Stimulated activated CD4-positive, alpha-beta T cell treated with anti-CD3 and anti-CD28 coated beads, Interleukin-4, amount 100 ng/mL, for 24 hours (primary cell): Measurements from ENCODE around the gene PALLD.
"Not testable (repeated sequence)": the region's sequence is repeated elsewhere in the genome, so short reads cannot be mapped to it uniquely, and the experiment has no call there.

Experiments used
- DNase-seq: peaks from one replicate; pipeline ENCODE4 v3.0.0-alpha.2; 2020

PALLD gene

DNA sequence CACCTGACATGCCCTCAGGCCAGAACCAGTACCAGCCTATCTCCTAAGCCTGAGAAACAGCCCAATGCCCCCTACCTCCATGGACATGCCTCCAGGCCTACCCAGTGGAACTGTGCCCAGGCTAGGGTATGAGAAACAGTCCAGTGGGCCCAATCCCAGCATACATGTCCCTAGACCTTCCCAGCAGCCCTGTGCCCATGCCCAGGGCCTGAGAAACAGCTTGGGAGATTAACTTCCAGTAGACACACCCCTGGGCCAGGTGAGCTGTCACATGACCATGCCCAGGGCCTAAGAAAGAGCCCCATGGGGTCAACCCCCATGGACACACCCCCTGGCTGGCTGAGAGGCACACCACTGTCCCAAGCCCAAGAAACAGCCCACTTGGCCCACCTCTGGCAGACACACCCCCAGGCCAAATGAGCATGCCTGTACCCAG lies 434.4 kb downstream of the PALLD start:
- DNase-seq, result no peak

- DNase-seq, result no peak
Measured at GRCh38 chr4:168932138-168932537, 435.3 kb downstream of the PALLD start.

DNA sequence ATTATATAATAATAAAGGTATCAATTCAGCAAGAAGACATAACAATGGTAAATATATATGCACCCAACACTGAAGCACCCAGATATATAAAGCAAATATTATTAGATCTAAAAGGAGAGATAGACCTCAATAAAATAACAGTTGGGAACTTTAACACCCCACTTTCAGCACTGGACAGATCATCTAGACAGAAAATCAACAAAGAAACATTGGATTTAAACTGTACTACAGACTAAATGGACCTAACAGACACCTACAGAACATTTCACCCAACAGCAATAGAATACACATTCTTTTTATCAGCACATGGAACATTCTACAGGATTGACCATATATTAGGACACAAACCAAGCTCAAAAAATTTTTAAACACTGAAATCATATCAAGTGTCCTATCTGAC lies 436.6 kb downstream of the PALLD start:
- no peak for DNase-seq

DNA sequence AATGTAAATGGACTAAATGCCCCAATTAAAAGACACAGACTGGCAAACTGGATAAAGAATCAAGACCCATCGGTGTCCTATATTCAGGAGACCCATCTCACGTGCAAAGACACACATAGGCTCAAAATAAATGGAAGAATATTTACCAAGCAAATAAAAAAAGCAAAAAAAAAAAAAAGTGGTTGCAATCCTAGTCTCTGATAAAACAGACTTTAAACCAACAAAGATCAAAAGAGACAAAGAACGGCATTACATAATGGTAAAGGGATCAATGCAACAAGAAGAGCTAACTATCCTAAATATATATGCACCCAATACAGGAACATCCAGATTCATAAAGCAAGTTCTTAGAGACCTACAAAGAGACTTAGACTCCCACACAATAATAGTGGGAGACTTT lies 440.6 kb downstream of the PALLD start:
- DNase-seq, result not testable (repeated sequence)

DNA sequence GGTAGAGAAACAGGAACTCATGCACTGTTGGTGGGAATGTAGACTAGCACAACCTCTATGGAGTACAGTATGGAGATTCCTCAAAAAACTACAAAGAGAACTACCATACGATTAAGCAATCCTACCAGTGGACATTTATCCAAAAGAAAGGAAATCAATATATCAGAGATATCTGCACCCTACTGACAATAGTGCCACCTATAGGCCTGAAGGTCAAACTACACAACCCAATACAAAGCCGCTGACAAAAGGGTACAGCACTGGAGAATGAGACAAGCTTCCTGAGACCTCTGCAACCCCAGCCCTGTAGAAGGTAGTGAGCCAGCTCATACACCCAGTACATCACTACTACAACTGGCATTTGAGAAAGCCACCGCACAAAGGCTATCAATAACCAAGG lies 446.1 kb downstream of the PALLD start:
- no peak for DNase-seq

DNA sequence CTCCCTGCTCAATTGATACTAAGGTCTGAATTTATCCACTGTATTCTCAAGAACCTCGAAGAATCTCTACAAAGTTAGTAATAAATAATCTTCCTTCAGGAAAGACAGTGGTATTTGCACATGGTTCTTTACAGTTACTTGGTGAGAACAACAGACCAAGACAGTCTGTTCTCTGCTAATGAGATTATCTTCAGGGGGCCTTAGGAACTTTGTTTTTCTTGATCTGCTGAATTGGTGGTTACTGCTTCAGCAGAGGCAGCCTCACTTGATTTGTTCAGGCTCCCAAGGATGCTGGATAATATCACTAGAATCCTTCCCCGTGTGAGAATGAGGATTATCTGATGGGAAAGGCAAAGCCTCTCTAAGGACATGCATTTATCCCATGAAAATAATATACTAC lies 448.4 kb downstream of the PALLD start:
- no peak for DNase-seq

DNA sequence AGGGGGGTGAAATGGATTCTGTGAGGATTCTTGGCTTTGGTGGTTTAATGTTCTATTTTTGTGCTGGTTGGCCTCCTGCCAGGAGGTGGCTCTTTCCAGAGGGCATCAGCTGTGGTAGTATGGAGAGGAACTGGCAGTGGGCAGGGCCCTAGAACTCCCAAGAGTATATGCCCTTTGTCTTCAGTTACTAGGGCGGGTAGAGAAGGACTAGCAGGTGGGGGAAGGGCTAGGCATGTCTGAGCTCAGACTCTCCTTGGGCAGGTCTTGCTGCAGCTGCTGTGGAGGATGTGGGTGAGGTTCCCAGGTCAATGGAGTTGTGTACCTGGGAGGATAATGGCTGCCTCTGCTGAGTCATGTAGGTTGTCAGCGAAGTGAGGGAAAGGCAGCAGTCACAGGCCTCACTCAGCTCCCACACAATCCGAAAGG lies 456.0 kb downstream of the PALLD start:
- DNase-seq, result not testable (repeated sequence)

- no peak for DNase-seq
Measured at GRCh38 chr4:168955674-168956073, 458.8 kb downstream of the PALLD start.

DNA sequence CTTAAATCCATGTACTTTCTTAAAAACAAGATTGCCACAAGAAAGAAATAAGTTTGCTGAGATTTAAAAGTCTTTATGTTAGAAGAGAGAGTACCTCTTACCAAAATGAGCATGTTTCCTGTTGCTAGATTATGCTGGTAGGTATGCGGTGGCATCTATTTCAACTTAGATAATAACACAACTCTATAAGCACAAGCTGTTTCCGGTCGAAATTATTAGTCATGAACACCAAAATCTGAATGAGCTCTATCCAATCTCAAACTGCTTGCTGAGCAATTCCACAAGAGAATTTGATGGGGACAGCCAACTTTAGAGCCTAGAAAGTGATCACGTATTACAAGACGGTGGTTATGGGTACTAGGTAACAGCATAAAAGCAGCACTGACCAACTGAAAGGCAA lies 463.9 kb downstream of the PALLD start:
- no peak for DNase-seq

DNA sequence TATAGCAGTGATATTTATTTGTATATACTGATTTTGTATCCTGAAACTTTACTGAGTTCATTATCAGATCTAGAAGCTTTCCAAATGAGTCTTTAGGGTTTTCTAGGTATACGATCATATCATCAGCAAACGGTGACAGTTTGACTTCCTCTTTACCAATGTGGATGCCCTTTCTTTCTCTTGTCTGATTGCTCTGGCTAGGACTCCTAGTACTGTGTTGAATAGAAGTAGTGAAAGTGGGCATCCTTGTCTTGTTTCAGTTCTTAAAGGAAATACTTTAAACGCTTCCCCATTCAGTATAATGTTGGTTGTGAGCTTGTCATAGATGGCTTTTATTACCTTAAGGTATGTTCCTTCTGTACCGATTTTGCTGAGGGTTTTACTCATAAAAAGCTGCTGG lies 475.7 kb downstream of the PALLD start:
- DNase-seq, result no peak
